ENCODE measurements around the gene KRTAP5-8.
"Not testable (repeated sequence)": the region's sequence is repeated elsewhere in the genome, so short reads cannot be mapped to it uniquely, and the experiment has no call there.

The KRTAP5-8 gene

GRCh38 chr11:71518506-71519471 is 19.0 kb upstream of the KRTAP5-8 start:
- no peak for DNase-seq

GRCh38 chr11:71519546-71519945 is 18.3 kb upstream of the KRTAP5-8 start:
- no peak for DNase-seq

GRCh38 chr11:71525188-71525937 is 12.5 kb upstream of the KRTAP5-8 start:
- no peak for DNase-seq

GRCh38 chr11:71525938-71526495 is 11.8 kb upstream of the KRTAP5-8 start:
- DNase-seq: no peak

GRCh38 chr11:71526796-71527575 is 10.8 kb upstream of the KRTAP5-8 start, which contains the start of gene KRTAP5-7:
TSS of gene KRTAP5-7 (plus strand) at chr11:71527267. CDS start at chr11:71527301, 34 bp downstream.
- DNase-seq: not testable (repeated sequence)

- DNase-seq: no peak
Measured at GRCh38 chr11:71527576-71528210, 10.1 kb upstream of the KRTAP5-8 start.

- no peak for DNase-seq
Measured at GRCh38 chr11:71530602-71531001, 7.2 kb upstream of the KRTAP5-8 start.

GRCh38 chr11:71532036-71532610 is 5.7 kb upstream of the KRTAP5-8 start:
- DNase-seq: no peak

GRCh38 chr11:71534711-71535608 is 2.9 kb upstream of the KRTAP5-8 start:
- DNase-seq: peak; percentile 82

- no peak for DNase-seq
Measured at GRCh38 chr11:71535825-71536224, 2.0 kb upstream of the KRTAP5-8 start.

- DNase-seq: no peak
Measured at GRCh38 chr11:71537537-71537936, 288 bp upstream of the KRTAP5-8 start.

GRCh38 chr11:71538666-71538990 is 803 bp downstream of the KRTAP5-8 start:
- no peak for DNase-seq

- no peak for DNase-seq
Measured at GRCh38 chr11:71539017-71539416, 1.2 kb downstream of the KRTAP5-8 start.

- DNase-seq: not testable (repeated sequence)
Measured at GRCh38 chr11:71539971-71540370, 2.1 kb downstream of the KRTAP5-8 start.

- not testable (repeated sequence) for DNase-seq
Measured at GRCh38 chr11:71540521-71541304, 2.9 kb downstream of the KRTAP5-8 start.

- DNase-seq: no peak
Measured at GRCh38 chr11:71542382-71542781, 4.6 kb downstream of the KRTAP5-8 start.

GRCh38 chr11:71542879-71543777 is 5.3 kb downstream of the KRTAP5-8 start:
- DNase-seq: no peak

GRCh38 chr11:71543866-71544265 is 6.0 kb downstream of the KRTAP5-8 start:
- peak; percentile 61 for DNase-seq
